Stimulated activated CD4-positive, alpha-beta T cell treated with anti-CD3 and anti-CD28 coated beads, Interleukin-1b, Interleukin-23, amount 100 ng/mL, for 4 hours (primary cell): ENCODE data around the gene EHBP1.
A peak's percentile ranks its signal among the peaks of the same experiment; 100 is the strongest.
"Not testable (repeated sequence)": the region's sequence is repeated elsewhere in the genome, so short reads cannot be mapped to it uniquely, and the experiment has no call there.

Experiments used
- DNase-seq, 2 donors: peaks; one replicate each; pipeline ENCODE4 v3.0.0-alpha.2; 2020; ENCODE audit warnings: low read depth in 2 of 2

EHBP1 gene

GRCh38 chr2:62705859-62706720 is 577 bp downstream of the EHBP1 start:
- no peak for DNase-seq

- DNase-seq, result no peak
Measured at GRCh38 chr2:62706721-62707521, 1.4 kb downstream of the EHBP1 start.

GRCh38 chr2:62708751-62709150 is 3.2 kb downstream of the EHBP1 start:
- no peak for DNase-seq

- DNase-seq, result no peak
Measured at GRCh38 chr2:62711832-62712494, 6.5 kb downstream of the EHBP1 start.

GRCh38 chr2:62713196-62713595 is 7.7 kb downstream of the EHBP1 start:
- not testable (repeated sequence) for DNase-seq

- no peak for DNase-seq
Measured at GRCh38 chr2:62713837-62714236, 8.3 kb downstream of the EHBP1 start.

- DNase-seq, result no peak
Measured at GRCh38 chr2:62716768-62717167, 11.3 kb downstream of the EHBP1 start.

GRCh38 chr2:62717503-62718081 is 12.1 kb downstream of the EHBP1 start:
- DNase-seq, result no peak

- no peak for DNase-seq
Measured at GRCh38 chr2:62718225-62718822, 12.8 kb downstream of the EHBP1 start.

- DNase-seq, result no peak
Measured at GRCh38 chr2:62719757-62720156, 14.2 kb downstream of the EHBP1 start.

GRCh38 chr2:62722679-62723078 is 17.2 kb downstream of the EHBP1 start:
- DNase-seq, result no peak

- no peak for DNase-seq
Measured at GRCh38 chr2:62723253-62723652, 17.7 kb downstream of the EHBP1 start.

GRCh38 chr2:62724106-62724505 is 18.6 kb downstream of the EHBP1 start:
- DNase-seq, result no peak

- DNase-seq, result peak in 1 of 2 donors; percentile 14
Measured at GRCh38 chr2:62724886-62725711, 19.6 kb downstream of the EHBP1 start.

GRCh38 chr2:62725712-62726055 is 20.2 kb downstream of the EHBP1 start:
- DNase-seq, result no peak

GRCh38 chr2:62727259-62727867 is 21.9 kb downstream of the EHBP1 start:
- no peak for DNase-seq

- no peak for DNase-seq
Measured at GRCh38 chr2:62727876-62728566, 22.5 kb downstream of the EHBP1 start.

- DNase-seq, result no peak
Measured at GRCh38 chr2:62731275-62731674, 25.8 kb downstream of the EHBP1 start.

- no peak for DNase-seq
Measured at GRCh38 chr2:62732262-62732777, 26.8 kb downstream of the EHBP1 start.

- DNase-seq, result no peak
Measured at GRCh38 chr2:62733546-62733945, 28.0 kb downstream of the EHBP1 start.
